CD4-positive, alpha-beta T cell treated with Interleukin-10 for 1 hour (primary cell): ENCODE data around the gene TMEM248.
"Not testable (repeated sequence)": the region's sequence is repeated elsewhere in the genome, so short reads cannot be mapped to it uniquely, and the experiment has no call there.

Experiments
- DNase-seq: peaks from one replicate; pipeline ENCODE4 v3.0.0-alpha.2; 2020

The TMEM248 gene

DNA sequence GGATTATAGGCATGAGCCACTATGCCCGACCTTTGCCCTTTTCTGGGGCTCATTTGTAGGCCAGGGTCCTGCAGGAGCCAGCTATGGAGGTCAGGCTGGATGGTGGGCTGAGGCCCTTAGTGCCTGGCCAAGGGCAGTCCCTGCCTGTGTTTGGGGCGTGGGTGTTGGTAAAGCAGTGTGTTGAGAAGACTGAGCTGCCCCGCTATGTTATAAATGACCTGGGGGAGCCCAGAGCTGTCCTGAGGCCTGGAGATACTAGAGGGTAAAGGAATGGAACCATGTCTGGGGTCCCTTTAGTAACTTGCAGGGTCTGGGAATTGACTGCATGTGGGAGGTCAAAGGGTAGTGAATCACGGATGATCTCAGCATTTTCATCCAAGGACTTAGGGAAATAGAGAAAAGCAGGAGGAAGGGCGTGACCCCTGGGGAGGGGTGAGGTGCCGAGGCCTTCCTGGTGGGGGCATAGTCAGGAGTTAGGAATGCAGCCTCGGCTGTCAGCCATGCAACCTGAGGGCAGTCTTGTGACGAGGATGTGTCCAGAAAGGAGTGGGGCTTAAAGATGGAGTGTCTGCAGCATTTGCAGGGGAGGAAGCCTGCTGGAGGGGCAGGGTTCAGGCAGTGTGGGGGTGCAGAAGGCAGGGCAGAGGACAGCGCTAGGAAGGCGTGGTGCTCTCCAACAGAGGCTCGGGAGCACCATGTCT, 31.5 kb downstream of the TMEM248 start:
- no peak for DNase-seq

DNA sequence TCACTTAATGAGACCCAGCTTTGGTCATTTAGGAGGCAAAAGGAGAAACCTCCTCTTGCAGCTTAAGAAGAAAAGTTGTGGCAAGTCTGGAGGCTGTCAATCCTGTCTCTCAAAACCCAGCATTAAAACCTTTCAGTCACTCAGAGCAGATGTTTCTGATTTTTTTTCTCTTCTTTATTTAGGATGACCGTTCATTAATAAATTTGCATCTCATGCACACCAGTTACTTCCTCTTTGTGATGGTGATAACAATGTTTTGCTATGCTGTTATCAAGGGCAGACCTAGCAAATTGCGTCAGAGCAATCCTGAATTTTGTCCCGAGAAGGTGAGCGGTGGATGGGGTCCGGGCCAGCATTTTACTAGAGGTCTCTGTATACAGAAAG, 32.0 kb downstream of the TMEM248 start:
- no peak for DNase-seq

DNA sequence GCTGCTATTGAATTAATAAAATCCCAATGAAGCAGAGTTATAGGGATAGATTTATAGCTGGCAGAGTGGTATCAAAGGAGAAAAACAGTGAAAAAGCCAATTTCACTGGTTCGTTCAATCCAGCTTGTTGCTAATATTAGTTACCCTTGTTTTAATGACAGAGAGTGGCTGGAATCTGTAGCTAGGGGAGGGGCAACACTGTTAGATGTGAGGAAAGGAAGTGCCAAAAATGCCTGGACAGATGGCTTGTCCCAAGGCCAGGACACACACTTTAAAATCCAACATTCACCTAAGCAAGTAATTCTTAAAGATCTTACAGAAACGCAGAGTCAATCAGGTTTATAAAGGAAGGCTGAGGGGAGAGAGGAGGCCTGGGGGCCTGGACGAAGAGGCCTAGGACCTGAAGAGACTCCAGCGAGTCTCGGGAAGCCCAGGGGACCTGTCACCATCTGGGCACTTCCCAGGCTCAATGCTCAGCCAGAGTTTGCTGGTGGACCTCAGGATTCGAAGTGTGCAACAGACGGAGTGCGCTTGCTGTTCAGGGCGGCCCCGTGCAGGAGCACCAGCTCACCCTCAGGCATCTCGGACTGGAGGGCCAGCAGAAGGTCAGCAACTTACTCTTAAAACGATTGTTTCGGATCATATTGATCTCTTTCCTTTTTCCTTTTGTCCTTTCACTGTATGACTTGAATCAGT, 36.7 kb downstream of the TMEM248 start:
- no peak for DNase-seq

DNA sequence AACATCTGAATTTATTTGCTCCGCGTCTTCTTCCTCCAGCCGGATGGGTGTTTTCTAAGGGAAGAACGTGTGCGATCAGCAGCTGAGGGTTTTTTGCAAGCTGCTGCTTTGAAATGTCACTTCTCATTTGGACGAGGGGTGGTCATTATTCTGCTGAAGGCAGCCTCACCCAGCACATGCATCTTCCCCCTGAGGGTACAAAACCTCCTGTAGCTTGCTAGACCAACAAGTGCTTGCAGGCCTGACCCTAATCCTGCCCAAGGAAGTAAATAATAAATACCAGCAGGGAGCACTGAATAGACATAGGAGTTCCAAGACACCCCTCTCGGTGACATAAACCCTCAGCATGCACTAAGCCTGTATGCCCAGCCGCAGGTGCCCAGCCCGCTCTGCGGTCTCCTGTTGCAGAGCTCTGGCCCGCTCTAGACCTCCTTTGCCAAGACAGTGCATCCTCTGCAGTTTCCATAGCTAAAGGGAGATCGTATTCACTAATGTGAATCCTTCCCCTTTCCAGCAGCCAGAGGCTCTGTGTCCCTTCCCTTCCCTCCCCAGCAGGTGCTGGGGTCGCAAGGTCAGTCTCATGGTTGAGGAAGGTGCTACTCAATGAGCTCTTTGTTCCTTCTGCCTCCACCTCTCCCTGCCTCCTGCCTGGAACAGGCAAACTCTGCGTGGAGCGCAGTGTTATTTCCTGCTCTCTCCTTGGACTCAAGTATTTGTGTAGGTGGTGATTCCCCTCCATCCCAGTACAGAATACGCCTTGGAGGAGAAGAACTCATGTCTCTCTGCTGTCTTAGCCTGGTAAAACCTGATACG, 37.7 kb downstream of the TMEM248 start:
- no peak for DNase-seq

DNA sequence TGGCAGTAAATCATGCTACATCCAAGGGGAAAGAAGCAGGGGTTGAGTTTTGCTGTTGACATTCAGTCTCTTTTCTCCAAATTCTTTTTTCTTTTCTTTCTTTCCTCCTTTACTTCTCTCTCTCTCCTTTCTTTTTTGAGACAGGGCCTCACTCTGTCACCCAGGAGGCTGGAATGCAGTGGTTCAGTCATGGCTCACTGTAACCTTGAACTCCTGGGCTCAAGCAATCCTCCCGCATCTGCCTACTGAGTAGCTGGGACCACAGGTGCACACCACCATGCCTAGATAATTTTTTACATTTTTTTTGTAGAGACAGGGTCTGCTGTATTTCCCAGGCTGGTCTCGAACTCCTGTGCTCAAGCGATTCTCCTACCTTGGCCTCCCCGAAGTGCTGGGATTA, 39.2 kb downstream of the TMEM248 start:
- no peak for DNase-seq

DNA sequence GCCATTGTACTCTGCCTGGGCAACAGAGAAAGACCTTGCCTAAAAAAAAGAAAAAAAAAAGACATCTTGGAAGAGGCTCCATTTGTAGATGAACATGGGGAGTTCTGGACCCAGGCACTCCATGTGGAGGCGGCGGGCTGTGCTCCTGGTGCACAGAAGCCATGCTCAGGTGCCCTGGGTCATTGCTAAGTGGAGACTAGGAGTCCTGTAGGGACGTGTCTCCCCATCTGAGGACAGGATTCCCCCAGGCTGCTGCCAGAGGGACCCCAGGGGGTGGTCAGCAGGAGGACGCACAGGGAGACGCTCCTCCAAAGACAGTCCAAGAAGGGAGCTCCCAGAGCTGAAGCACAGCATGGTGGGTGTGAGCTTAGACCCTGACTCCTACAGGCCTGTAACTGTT, 40.1 kb downstream of the TMEM248 start:
- no peak for DNase-seq

DNA sequence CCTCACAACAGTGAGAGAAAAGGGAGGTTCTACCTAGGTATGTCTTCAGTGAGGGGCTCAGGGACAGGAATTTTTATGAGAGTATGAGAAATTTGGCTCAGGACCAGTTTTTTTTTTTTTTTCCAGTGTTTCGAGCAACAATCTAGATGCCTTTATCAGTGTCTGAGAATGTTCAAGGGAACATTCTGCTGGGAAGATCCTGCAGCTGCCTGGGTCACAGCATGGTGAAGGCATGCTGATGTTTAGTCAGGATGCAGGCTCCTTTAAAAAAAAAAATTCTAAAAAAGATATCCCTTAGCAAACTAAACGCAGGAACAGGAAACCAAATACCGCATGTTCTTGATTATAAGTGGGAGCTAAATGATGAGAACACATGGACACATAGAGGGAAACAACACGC, 43.4 kb downstream of the TMEM248 start:
- DNase-seq: no peak

DNA sequence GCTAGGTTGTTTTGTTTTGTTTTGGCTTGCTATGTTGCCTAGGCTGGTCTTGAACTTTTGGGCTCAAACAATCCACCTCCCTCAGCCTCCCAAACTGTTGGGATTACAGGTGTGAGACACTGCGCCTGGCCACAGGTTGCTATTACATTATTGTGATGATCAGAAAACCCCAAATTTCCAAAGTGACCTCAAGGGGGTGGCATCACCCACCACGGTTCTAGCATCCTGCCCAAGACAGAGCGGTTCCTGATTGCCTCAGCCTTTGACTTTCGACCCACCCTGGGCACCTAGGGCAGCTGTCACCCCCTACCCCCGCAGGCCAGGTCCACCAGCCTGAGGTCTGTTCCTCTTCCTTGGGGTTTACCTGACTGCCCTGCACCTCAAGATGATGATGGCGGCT, 46.0 kb downstream of the TMEM248 start:
- DNase-seq: no peak

DNA sequence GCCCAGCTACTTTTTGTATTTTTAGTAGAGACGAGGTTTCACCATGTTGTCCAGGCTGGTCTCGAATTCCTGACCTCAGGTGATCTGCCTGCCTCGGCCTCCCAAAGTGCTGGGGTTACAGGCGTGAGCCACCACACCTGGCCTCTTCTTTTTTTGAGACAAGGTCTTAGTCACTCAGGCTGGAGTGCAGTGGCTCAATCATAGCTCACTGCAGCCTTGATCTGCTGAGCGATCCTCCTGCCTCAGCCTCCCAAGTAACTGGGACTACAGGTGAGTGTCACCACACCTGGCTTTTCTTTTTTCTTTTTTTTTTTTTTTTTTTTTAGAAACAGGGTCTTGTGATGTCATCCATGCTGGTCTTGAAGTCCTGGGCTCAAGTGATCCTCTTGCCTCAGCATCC, 48.0 kb downstream of the TMEM248 start:
- DNase-seq: not testable (repeated sequence)

DNA sequence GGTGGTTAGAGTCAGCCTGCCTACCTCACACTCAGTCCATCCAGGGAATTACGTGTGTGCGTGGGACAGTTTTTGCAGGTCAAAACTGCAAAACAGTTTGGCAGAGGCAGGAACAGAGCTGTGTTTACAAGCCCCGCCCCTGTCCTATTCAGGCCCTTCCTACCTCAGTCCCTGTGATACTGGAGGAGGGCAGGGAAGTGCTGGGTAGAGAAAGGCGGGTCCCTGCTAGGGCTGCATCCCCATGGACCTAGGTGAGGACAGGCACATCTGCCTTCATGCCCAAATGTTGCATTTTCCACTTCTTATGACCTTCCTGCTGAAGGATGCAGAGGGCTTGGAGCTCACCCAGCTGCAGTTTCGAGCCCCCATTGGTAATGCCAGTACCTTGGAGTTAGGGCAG, 49.3 kb downstream of the TMEM248 start:
- no peak for DNase-seq

DNA sequence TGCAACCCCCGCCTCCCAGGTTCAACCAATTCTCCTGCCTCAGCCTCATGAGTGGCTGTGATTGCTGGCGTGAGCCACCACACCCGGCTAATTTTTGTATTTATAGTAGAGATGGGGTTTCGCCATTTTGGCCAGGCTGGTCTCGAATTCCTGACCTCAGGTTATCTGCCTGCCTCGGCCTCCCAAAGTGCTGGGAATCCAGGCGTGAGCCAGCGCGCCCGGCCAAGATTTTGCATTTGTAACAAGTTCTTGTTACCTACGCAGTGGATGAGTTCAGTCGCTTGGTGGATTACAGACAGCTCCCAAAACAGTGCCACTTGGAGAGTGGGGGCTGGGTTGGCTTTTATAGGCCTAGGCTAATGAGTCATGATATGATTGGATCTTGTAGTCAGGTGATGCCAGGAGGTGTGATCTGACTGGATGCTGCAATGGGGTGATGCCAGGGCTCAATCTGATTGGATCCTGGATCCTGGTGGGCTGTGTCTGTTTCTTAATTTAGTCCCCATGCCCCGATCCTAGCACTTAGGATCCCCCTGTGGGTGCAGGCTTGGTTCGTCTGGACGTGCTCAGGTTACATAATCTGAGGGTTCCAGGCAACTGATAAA, 54.1 kb downstream of the TMEM248 start:
- no peak for DNase-seq

DNA sequence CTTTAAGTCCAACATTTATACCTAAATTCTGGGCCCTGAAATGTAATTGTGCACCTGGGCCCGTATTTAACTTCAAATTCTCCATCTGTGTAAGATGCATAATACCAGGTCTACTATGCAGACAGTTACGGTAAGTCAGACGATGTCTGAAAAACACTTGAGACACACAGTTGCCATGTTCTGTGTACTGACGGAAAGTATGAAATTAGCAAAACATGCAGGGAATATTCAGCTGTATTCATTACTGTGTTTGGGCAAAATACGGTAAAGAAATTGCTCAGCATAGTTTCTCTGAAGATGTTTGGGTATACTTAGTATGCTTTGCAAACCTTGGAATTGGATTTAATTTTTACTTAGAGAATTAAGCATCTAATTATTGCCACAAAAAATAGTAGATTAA, 57.3 kb downstream of the TMEM248 start:
- not testable (repeated sequence) for DNase-seq

DNA sequence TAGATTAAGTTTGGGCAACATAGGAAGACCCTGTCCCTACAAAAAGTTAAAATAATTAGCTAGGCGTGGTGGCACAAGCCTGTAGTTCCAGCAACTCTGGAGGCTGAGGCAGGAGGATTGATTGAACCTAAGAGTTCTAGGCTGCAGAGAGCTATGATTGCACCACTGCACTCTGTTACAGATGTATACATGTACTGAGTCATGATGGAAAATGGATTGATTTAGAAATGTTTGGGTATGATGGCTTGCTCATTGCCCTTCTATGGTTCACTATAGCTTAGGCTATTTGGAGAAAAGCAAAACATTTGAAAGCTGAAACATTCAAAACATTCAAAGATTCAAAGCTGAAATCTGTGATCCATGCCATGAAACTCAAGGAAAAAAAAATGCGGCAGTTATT, 58.0 kb downstream of the TMEM248 start:
- not testable (repeated sequence) for DNase-seq

DNA sequence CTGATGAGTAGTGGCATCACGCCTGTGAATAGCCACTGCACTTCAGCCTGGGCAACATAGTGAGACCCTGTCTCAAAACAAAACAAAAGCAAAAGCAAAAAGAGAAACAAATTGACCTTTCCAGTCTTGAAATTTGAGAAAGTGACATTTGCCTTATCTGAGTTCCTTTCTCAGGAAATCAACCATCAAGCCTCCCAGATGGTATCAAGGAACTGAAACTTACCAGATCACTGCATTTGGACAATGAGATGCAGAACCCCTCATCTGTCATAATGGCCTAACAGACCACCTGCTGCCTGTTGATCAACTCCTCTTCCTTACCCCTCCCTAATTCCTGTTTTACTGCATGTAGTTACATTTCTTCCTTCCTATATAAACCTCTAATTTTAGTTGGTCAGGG, 59.3 kb downstream of the TMEM248 start:
- DNase-seq: not testable (repeated sequence)

DNA sequence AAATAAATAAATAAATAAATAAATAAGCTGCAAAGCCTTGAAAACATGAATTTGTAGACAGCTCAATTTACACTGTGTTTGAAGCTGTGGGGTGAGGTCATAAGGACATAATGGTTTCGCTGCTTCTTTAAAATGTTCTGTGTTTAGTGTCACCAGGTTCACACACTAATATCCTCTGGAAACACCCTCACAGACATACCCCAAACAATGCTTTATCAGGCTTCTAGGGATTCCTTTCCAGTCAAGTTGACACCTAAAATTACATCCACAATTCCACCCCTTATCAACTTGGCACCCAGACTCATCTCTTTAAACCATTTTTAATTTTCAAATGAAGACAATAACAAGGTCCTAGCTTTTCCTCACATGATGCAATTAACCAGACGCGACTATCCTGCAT, 68.5 kb downstream of the TMEM248 start:
- DNase-seq: not testable (repeated sequence)

DNA sequence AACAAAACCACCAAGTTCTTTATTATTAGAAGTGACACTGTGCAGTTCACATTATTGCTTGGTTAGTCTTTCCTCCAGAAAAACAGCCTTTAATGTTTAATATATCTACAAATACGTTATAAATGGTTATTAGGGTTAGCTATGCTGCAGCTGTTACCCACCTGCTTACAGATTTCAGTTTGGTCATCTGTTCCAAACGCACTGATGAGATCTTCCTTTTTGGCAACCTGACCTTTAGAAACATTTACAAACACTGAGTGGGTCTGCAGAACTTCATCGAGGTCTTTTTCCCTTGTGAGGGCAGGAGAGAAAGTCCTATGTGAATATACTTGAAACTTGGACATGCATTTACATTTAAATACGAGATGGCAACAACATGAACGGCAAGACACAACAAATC, 73.0 kb downstream of the TMEM248 start:
- not testable (repeated sequence) for DNase-seq

DNA sequence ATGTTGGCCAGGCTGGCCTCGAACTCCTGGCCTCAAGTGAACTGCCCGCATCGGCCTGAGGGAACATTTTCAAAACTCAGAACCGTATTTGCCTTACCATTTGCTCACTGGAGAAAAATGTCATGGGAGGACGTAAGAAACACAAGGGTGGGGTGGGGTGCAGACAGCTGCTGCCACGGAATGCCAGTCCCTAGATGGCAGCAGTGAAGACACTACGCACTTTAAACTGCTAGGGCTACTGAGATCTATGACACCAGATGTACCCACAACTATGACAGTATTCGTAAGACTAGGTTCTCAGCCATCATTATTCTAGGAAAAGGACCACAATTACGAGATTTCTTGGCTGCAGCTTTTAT, 73.6 kb downstream of the TMEM248 start:
- DNase-seq: peak; percentile 80

DNA sequence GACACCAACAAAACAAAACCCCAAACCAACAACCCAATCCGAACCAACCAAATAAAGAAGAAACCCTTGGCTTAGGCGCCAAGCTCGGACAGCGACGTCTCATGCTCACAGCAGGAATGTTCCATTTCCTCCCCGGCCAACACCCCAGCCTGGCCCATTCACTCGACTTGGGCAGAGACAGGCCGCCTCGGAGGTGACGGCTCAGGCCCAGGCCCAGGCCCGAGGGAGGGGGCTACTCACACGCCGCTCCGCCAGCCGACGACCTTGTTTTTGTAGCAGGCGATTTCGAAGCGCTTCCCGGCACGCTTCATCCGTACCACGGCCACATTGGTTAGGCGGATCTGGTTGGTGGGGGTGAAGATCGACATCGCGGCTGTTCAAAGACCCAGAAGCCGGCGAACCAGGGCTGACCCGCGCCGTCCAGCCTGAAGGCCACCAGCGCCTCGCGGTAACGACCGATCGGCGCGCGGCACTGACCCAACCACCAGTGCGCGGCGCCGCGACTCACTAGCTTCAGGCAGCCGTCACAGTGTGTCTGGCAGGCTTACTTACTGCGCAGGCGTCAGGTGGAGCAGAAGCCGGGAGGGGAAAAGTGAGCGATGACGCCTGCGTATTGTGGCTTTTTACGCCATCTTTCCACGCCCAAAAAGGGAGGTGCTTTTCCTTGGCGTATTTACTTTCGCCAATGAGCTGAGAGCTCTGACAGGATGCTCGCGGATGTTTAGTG, 74.2 kb downstream of the TMEM248 start, which contains the start of gene SBDS:
SBDS (minus strand) TSS at position 537 of the 727 bp plus-strand sequence; CDS start at position 368, 169 bp downstream.
- peak; percentile 99 for DNase-seq

DNA sequence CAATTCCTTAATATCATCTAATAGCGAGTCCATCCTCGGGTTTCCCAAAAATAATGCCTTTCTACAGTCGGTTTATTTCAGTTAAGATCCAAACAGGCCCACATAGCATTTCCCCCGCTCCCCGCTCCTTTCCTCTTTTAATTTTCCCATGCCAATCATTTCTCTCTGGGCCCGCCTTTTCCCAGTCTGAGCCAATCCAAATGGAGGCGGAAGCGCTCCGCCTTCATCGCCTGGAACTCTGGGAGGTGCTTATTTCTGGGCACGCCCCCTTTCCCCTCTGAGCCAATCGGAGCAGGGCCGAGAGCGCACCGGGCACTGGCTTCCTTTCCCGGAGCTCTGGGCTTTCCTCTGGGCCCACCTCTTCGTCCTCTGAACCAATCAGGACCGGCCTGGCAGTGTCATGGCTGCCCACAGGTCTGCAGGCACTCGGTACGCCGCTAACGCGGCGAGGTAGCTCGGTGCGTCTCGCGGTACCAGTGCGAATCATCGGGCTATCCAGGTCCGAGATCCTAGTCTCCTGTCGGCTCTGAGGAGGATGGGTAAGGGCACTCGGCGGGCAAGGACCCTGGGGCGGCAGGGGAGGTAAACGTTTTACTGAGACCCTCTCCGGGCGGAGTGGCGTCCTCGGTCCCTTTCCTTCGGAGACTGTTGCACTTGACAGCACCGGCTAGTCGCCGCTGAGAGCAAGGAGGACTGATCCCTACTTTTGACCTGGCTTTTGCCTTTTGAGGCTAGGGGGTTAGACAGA, 75.6 kb downstream of the TMEM248 start, which contains the start of gene TYW1:
TYW1 (plus strand) TSS at position 390 of the 748 bp plus-strand sequence; CDS start at position 536, 146 bp downstream.
- peak; percentile 99 for DNase-seq

DNA sequence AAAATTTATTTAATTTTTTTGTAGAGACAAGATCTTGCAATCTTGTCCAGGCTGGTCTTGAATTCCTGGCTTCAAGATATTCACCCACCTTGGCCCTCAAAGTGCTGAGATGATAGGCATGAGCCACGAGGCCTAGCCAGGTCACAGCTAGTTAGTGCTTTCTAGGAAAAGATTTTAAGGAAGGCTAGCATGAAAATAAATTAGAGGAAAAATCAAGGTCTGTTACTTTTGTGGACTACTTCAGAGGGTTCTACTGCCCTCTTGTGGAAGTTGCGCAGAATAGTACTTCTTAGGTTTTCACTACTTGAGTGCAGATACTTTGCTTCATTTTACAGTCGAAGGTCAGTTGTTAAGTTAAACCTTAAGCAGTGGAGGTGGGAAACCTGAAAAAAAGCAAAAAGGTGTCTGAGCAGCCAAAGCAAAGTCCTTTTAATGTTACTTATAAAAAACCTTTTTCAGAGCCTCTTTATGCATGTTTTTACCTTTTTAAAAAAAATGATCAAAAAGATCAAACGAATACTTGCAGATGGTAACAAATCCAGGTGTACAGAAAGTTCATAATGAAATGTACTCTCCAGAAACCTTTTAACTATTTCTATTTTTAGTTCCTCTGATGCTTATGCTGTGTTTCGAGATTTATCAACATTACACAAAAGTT, 79.7 kb downstream of the TMEM248 start:
- peak; percentile 52 for DNase-seq

DNA sequence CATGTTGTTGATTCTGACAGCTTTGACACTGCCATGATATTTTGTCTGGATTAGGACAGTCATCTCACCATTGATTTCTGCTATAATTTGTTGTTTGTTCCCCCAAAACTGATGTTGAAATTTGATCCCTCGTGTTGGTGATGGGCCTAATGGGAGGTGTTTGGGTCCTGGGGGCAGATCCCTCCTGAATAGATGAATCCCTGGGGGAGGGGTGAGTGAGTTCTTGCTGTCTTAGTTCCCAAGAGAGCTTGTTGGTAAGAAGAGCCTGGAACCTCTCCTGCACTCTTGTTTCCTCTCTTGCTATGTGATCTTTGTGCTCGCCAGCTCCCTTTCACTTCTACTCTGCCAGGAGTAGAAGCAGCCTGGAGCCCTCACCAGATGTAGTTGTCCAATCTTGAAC, 83.1 kb downstream of the TMEM248 start:
- not testable (repeated sequence) for DNase-seq
